ENCODE data around the gene MSL1.

DNA sequence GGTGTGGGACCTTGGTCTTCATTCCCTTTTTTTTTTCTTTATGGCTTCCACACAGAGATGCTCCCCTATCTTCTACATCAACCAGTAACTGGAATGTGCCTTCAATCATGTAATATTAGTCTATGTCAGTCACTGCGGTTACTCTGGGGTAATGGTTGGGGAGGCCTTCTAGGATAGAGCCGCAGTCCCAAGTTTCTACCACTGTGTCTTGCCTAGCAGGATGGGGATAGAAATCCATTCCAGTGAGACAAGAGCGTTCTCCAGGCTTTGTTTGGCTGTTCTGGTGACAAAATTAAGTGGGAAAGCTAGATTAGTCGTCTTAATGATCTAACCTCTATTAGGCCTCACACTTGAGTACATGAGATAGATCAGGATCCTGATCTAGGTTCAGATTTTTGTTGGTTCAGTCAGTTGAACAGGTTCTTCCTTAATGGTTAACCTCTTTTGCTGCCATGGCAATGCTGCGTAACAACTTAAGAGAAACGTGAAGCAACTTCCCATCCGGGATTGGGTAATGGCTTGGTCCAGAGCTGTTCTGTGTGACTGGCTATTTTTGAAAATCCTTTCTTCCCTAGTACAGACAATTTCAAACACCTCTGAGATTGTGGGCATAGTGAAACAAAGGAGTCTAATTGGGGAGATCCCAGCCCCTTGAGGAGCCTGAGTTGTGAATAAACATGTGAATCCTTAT, 8.7 kb downstream of the MSL1 start:
- TF ChIP-seq, protein P1, sequence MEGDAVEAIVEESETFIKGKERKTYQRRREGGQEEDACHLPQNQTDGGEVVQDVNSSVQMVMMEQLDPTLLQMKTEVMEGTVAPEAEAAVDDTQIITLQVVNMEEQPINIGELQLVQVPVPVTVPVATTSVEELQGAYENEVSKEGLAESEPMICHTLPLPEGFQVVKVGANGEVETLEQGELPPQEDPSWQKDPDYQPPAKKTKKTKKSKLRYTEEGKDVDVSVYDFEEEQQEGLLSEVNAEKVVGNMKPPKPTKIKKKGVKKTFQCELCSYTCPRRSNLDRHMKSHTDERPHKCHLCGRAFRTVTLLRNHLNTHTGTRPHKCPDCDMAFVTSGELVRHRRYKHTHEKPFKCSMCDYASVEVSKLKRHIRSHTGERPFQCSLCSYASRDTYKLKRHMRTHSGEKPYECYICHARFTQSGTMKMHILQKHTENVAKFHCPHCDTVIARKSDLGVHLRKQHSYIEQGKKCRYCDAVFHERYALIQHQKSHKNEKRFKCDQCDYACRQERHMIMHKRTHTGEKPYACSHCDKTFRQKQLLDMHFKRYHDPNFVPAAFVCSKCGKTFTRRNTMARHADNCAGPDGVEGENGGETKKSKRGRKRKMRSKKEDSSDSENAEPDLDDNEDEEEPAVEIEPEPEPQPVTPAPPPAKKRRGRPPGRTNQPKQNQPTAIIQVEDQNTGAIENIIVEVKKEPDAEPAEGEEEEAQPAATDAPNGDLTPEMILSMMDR (IDR thresholded peaks at IDR 0.05), result no peak
- TF ChIP-seq EP300 (IDR thresholded peaks at IDR 0.05) (no peak), POLR2AphosphoS5 (IDR thresholded peaks at IDR 0.05) (no peak), POLR2A (IDR thresholded peaks at IDR 0.05) (no peak)
